K562 (cell line): ENCODE results near the gene EHBP1L1. TPM values are rescaled to one million over a fixed set of nuclear protein-coding genes. Genes with fewer than 3 reads are reported as not detected.

ENCODE experiments used
- ATAC-seq: fragments of 200-7000 bp; cut with Tn5 transposase; 3 replicates; pipeline ENCODE4 v1.9.1; 2020; ENCODE audit warnings: moderate library complexity
- BruUV-seq: library from RNA; stranded (reverse); fragments of 400-500 nt; replicated peaks from 2 replicates; lab custom pipeline; 2021; lab: Mats Ljungman, UMichigan
- CTCF ChIA-PET: fragments of 300-600 bp; formaldehyde crosslinking; extraction: SDS; loops from one replicate; lab custom pipeline; 2021; ENCODE audit warnings: low intra/inter-chr PET ratio; lab: Yijun Ruan, JAX
- POLR2A ChIA-PET: fragments of 300-600, 350-650 bp; sonication (Branson Sonifier 250); formaldehyde crosslinking; extraction: SDS; loops from one replicate; lab custom pipeline; 2021; ENCODE audit warnings: antibody characterized with exemption, inconsistent platforms; lab: Yijun Ruan, JAX
- DNase-seq, 4 experiments: peaks; one replicate each; pipeline versions ENCODE4 v3.0.0 to v3.0.0-alpha.2; 2011 to 2018; ENCODE audit warnings: low spot score in 3 of 4, mixed read lengths in 3 of 4; ENCODE audit errors: extremely low read depth in 1 of 4
- FAIRE-seq: peaks from 2 replicates; lab custom pipeline; 2011; peaks lifted over from hg19 to GRCh38; lab: Jason Lieb, UNC
- H2AFZ ChIP-seq: 2 replicates; pipeline ENCODE4 v1.6.0; 2011; ENCODE audit warnings: low read depth, low read length, control low read depth, inconsistent platforms
- H3K27ac ChIP-seq: fragments of 200-600 bp; 3 replicates; pipeline ENCODE4 v1.8.0; 2011; ENCODE audit warnings: low read depth, mild to moderate bottlenecking, control low read depth, inconsistent platforms, low read length, moderate library complexity, mixed read lengths; ENCODE audit errors: extremely low read depth
- H3K27me3 ChIP-seq, 2 experiments: fragments of 300-600 bp in 1 of 2; 2 replicates in 1 of 2; 3 replicates in 1 of 2; pipeline versions ENCODE4 v1.6.0 to v1.8.0; 2011; ENCODE audit warnings: inconsistent platforms in 2 of 2, low read length in 2 of 2, mild to moderate bottlenecking in 1 of 2, mixed read lengths in 1 of 2, moderate library complexity in 1 of 2; ENCODE audit not compliant: control insufficient read depth in 2 of 2, insufficient read depth in 2 of 2
- H3K36me3 ChIP-seq: fragments of 300-600 bp; 3 replicates; pipeline ENCODE4 v1.8.0; 2011; ENCODE audit warnings: mild to moderate bottlenecking, low read length, inconsistent platforms; ENCODE audit not compliant: control insufficient read depth, insufficient read depth
- H3K4me1 ChIP-seq, 2 experiments: fragments of 200-600 bp in 1 of 2; replicated peaks in 1 of 2; 2 replicates in 1 of 2; 3 replicates in 1 of 2; pipeline versions ENCODE4 v1.5.1 to v1.8.0; 2011; ENCODE audit warnings: inconsistent platforms in 2 of 2, low read length in 2 of 2, mild to moderate bottlenecking in 1 of 2, mixed read lengths in 1 of 2, moderate library complexity in 1 of 2; ENCODE audit not compliant: control insufficient read depth in 2 of 2, insufficient read depth in 2 of 2
- H3K4me2 ChIP-seq: 2 replicates; pipeline ENCODE4 v1.6.1; 2011; ENCODE audit warnings: low read length, control low read depth, inconsistent platforms, mixed read lengths; ENCODE audit not compliant: insufficient read depth
- H3K4me3 ChIP-seq: fragments of 200-600 bp; sonication (generic), shearing (Covaris generic); 2 replicates; pipeline ENCODE4 v1.5.1; 2016; ENCODE audit warnings: control low read depth, inconsistent platforms
- H3K79me2 ChIP-seq: fragments of 200-600 bp; 3 replicates; pipeline ENCODE4 v1.8.0; 2011; ENCODE audit warnings: low read length, inconsistent platforms; ENCODE audit not compliant: control insufficient read depth, insufficient read depth
- H3K9ac ChIP-seq, 2 experiments: 2 replicates each; pipeline versions ENCODE4 v1.6.0 to v1.6.1; 2011; ENCODE audit warnings: low read depth in 2 of 2, low read length in 2 of 2, control low read depth in 1 of 2, inconsistent platforms in 1 of 2, mild to moderate bottlenecking in 1 of 2, mixed read lengths in 1 of 2; ENCODE audit not compliant: insufficient read depth in 1 of 2
- H3K9me1 ChIP-seq: one replicate; pipeline ENCODE4 v1.6.0; 2011; ENCODE audit warnings: inconsistent platforms, mild to moderate bottlenecking, low read length, moderate library complexity; ENCODE audit not compliant: control insufficient read depth, insufficient read depth
- H3K9me3 ChIP-seq: replicated peaks from 2 replicates; pipeline ENCODE4 v1.5.1; 2011; ENCODE audit warnings: low read depth, low read length, inconsistent platforms; ENCODE audit not compliant: control insufficient read depth, insufficient read depth
- H4K20me1 ChIP-seq: replicated peaks from 2 replicates; pipeline ENCODE4 v1.6.1; 2011; ENCODE audit warnings: low read length, inconsistent platforms, mixed read lengths; ENCODE audit not compliant: control insufficient read depth, insufficient read depth
- ARID2 ChIP-seq: fragments of 450-650 bp; IDR thresholded peaks from 2 replicates; pipeline ENCODE4 v1.6.1; 2017; ENCODE audit warnings: antibody characterized with exemption, mild to moderate bottlenecking
- BRF1 ChIP-seq: IDR thresholded peaks from 3 replicates; pipeline ENCODE4 v1.6.1; 2011; ENCODE audit warnings: borderline replicate concordance, mild to moderate bottlenecking; ENCODE audit not compliant: insufficient read length; ENCODE audit errors: extremely low read depth
- CHD4 ChIP-seq: fragments of 200-600 bp; sonication (generic); IDR thresholded peaks from 3 replicates; pipeline ENCODE4 v1.6.1; 2012; ENCODE audit warnings: low read depth, mild to moderate bottlenecking, mixed read lengths, low read length, inconsistent platforms; ENCODE audit not compliant: insufficient read depth, insufficient replicate concordance, poor library complexity, severe bottlenecking
- ETV1 ChIP-seq: fragments of 450-650 bp; conservative IDR thresholded peaks from 2 replicates; pipeline ENCODE4 v1.6.1; 2016; ENCODE audit warnings: missing genetic modification characterization, control low read depth, low read depth, missing compliant biosample characterization
- MYBL2 ChIP-seq, 2 experiments: fragments of 450-650 bp in 1 of 2; sonication (generic) in 1 of 2; formaldehyde crosslinking in 1 of 2; IDR thresholded peaks; 2 replicates each; pipeline versions ENCODE4 v1.6.1 to v1.8.1; 2017 to 2022; ENCODE audit warnings: borderline replicate concordance in 1 of 2, inconsistent platforms in 1 of 2, low read depth in 1 of 2, mild to moderate bottlenecking in 1 of 2, missing genetic modification reagents in 1 of 2, moderate library complexity in 1 of 2
- NFYB ChIP-seq: IDR thresholded peaks from 2 replicates; pipeline ENCODE4 v1.6.1; 2011; ENCODE audit warnings: mild to moderate bottlenecking, moderate library complexity; ENCODE audit not compliant: insufficient read length; ENCODE audit errors: extremely low read depth
- NR2C1 ChIP-seq, 2 experiments: fragments of 450-650 bp; IDR thresholded peaks; 2 replicates each; pipeline ENCODE4 v1.6.1; 2017; ENCODE audit warnings: mild to moderate bottlenecking in 2 of 2, antibody characterized with exemption in 1 of 2, inconsistent platforms in 1 of 2, missing compliant biosample characterization in 1 of 2, missing genetic modification characterization in 1 of 2
- TCF7 ChIP-seq: sonication (generic); IDR thresholded peaks from 2 replicates; pipeline ENCODE4 v1.6.1; 2016; ENCODE audit warnings: antibody characterized with exemption, borderline replicate concordance
- ZNF586 ChIP-seq: fragments of 450-650 bp; formaldehyde crosslinking; conservative IDR thresholded peaks from 2 replicates; pipeline ENCODE4 v1.4.0; 2020; ENCODE audit warnings: mild to moderate bottlenecking, moderate library complexity
- ZNF76 ChIP-seq: fragments of 250-450 bp; sonication (Bioruptor Pico); IDR thresholded peaks from 2 replicates; pipeline ENCODE4 v1.4.0; 2020; ENCODE audit warnings: mild to moderate bottlenecking, moderate library complexity, borderline replicate concordance
- WGBS: fragments of 100-300 bp; shearing (Covaris generic); methylation state at CpG from one replicate; pipeline ENCODE4 v1.1.6; 2016; ENCODE audit warnings: low coverage, mixed read lengths; ENCODE audit not compliant: insufficient coverage; ENCODE audit errors: missing lambda C conversion rate; 5-methylcytosine and 5-hydroxymethylcytosine counted together
- in situ Hi-C: fragments of 300-500 bp; cut with MboI; formaldehyde crosslinking; loops from 4 replicates; pipeline ENCODE4 v1.15.0; 2018; ENCODE audit warnings: inconsistent platforms, mixed read lengths
- intact Hi-C: fragments of 100-400 bp; cut with micrococcal nuclease; formaldehyde crosslinking; loops from 2 replicates; pipeline ENCODE4 v1.14.2; 2022
- polyA plus RNA-seq, 8 experiments: library from polyadenylated mRNA; depleted of rRNA in 4 of 8; stranded (reverse) in 5 of 8; unstranded in 3 of 8; fragments of >200 nt; fragmentation: Nextera tagmentation in 2 of 8; fragmentation: Illumina TruSeq in 1 of 8; extraction: Ambion mirVana in 2 of 8; extraction: Trizol in 1 of 8; gene quantifications; 2 replicates each; pipeline versions ENCODE4 v1.2.1 to v1.2.3, GENCODE V29; 2011 to 2014; ENCODE audit warnings: inconsistent platforms in 1 of 8, missing spikeins in 1 of 8
- total RNA-seq, 7 experiments: library from RNA; depleted of rRNA in 6 of 7; stranded (reverse); fragments of >200 nt in 6 of 7; fragmentation: Illumina TruSeq in 2 of 7; extraction: Trizol in 2 of 7; gene quantifications; 2 replicates each; pipeline versions ENCODE4 v1.2.1 to v1.2.3, GENCODE V29; 2011 to 2021; ENCODE audit warnings: low replicate concordance in 1 of 7
- TF ChIP-seq, protein P1 (sequence below): fragments of 200-800 bp; sonication (Bioruptor generic); IDR thresholded peaks from 2 replicates; pipeline ENCODE4 v1.6.1; 2016; ENCODE audit warnings: missing genetic modification characterization, missing compliant biosample characterization
- TF ChIP-seq, protein P2 (sequence below): fragments of 250-450 bp; sonication (Bioruptor Pico); IDR thresholded peaks from 2 replicates; pipeline ENCODE4 v1.5.0; 2022; ENCODE audit warnings: mild to moderate bottlenecking

EHBP1L1 gene
- total and polyA plus RNA-seq, 9 of the 15 experiments (the other 6 are each of a cell fraction or from before 2014, with no cell fraction given) = 0.03 to 87.1 (median 26.3) TPM

DNA sequence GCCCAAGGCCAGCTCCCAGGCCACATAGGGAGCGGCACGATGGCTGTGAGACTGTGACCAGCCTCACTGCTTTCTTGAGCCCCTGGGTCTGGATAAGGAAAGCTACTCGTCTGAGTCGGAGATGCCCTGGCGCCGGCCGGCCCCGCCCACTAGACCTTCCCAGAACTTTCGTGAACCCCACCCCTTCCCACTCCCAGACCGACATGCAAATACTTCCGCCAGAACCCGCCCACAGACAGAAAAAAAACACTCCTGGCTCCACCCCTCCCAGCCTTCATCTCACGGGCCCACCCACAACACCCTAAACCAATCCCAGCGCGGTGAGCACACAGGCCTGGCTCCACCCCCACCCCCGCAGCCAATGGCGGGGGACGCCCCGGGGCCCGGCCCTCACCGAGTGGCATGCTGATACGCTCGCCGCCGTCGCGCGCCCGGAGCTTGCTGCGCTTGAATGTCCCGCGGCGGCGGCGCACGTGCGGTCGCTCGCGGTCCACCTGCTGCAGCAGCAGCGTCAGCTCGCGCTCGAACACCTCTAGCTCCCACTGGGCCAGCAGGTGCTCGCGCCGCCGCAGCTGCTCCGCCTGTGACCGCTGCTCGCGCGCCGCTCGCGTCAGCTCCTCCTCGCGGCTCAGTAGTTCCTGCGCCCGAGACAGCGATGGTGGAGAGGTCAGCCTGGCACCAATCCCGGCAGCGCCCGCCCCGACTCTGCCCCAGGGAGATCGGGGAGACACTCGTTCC lies 31.2 kb downstream of the EHBP1L1 start:
- POLR2A ChIA-PET = interaction anchor here (0.6 to 2.9 kb wide), 5 partner anchors 8 to 729 kb away, joined by 3 to 15 read pairs (median 3); partner anchors contain the start of genes PCNX3, RIN1 and SIPA1
- TF ChIP-seq NR2C1 (IDR thresholded peaks at IDR 0.05) (no peak), NR2C1 (tag; IDR thresholded peaks at IDR 0.05) (no peak), ETV1 (tag) (no peak), MYBL2 (IDR thresholded peaks at IDR 0.05; ENCODE audit: low read depth) (no peak), MYBL2 (CRISPR knock-in tag; IDR thresholded peaks at IDR 0.05; ENCODE audit: borderline replicate concordance) (no peak), ZNF586 (CRISPR knock-in tag) (no peak), ARID2 (no peak), TCF7 (no peak), CHD4 (no peak), BRF1 (no peak), ZNF76 (CRISPR knock-in tag) (no peak), NFYB (peak; percentile 2)
- TF ChIP-seq, protein P1, sequence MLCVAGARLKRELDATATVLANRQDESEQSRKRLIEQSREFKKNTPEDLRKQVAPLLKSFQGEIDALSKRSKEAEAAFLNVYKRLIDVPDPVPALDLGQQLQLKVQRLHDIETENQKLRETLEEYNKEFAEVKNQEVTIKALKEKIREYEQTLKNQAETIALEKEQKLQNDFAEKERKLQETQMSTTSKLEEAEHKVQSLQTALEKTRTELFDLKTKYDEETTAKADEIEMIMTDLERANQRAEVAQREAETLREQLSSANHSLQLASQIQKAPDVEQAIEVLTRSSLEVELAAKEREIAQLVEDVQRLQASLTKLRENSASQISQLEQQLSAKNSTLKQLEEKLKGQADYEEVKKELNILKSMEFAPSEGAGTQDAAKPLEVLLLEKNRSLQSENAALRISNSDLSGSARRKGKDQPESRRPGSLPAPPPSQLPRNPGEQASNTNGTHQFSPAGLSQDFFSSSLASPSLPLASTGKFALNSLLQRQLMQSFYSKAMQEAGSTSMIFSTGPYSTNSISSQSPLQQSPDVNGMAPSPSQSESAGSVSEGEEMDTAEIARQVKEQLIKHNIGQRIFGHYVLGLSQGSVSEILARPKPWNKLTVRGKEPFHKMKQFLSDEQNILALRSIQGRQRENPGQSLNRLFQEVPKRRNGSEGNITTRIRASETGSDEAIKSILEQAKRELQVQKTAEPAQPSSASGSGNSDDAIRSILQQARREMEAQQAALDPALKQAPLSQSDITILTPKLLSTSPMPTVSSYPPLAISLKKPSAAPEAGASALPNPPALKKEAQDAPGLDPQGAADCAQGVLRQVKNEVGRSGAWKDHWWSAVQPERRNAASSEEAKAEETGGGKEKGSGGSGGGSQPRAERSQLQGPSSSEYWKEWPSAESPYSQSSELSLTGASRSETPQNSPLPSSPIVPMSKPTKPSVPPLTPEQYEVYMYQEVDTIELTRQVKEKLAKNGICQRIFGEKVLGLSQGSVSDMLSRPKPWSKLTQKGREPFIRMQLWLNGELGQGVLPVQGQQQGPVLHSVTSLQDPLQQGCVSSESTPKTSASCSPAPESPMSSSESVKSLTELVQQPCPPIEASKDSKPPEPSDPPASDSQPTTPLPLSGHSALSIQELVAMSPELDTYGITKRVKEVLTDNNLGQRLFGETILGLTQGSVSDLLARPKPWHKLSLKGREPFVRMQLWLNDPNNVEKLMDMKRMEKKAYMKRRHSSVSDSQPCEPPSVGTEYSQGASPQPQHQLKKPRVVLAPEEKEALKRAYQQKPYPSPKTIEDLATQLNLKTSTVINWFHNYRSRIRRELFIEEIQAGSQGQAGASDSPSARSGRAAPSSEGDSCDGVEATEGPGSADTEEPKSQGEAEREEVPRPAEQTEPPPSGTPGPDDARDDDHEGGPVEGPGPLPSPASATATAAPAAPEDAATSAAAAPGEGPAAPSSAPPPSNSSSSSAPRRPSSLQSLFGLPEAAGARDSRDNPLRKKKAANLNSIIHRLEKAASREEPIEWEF (CRISPR knock-in tag) = no peak
- TF ChIP-seq, protein P2, sequence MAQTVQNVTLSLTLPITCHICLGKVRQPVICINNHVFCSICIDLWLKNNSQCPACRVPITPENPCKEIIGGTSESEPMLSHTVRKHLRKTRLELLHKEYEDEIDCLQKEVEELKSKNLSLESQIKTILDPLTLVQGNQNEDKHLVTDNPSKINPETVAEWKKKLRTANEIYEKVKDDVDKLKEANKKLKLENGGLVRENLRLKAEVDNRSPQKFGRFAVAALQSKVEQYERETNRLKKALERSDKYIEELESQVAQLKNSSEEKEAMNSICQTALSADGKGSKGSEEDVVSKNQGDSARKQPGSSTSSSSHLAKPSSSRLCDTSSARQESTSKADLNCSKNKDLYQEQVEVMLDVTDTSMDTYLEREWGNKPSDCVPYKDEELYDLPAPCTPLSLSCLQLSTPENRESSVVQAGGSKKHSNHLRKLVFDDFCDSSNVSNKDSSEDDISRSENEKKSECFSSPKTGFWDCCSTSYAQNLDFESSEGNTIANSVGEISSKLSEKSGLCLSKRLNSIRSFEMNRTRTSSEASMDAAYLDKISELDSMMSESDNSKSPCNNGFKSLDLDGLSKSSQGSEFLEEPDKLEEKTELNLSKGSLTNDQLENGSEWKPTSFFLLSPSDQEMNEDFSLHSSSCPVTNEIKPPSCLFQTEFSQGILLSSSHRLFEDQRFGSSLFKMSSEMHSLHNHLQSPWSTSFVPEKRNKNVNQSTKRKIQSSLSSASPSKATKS (CRISPR knock-in tag) = no peak

More for the DNA sequence above, 31.2 kb downstream of the EHBP1L1 start:
- Histone ChIP-seq H3K79me2 (peaks cover 11% of the 10 kb centered on the region; the same call in 2 of the 3 replicates), H3K27me3 (no peaks in the 10 kb centered on the region), H3K36me3 (peaks cover 62% of the 10 kb centered on the region; the same call in 2 of the 3 replicates), H4K20me1 (no peaks in the 10 kb centered on the region), H3K9ac (peak overlapping the region in 1 of 2 experiments; percentile 84; a peak in 2 of 4 replicates), H3K9me3 (no peaks in the 10 kb centered on the region), H3K4me2 (no peak overlapping the region), H3K4me1 (peaks cover 9 to 39% of the 10 kb centered on the region in 2 experiments; a peak in 4 of 5 replicates), H3K4me3 (no peak overlapping the region), H3K27ac (no peak overlapping the region), H2AFZ (no peak overlapping the region), H3K9me1 (peaks cover 3% of the 10 kb centered on the region)
- WGBS = 82% methylated on average over 18 of the region's 67 CpGs
- CTCF ChIA-PET = no interaction called here
- intact Hi-C loops (no loop called here), in situ Hi-C loops (no loop called here)
- ATAC-seq (peak; percentile 93), DNase-seq (peak; percentile 67 to 88 (median 81)), FAIRE-seq (no peak)
- BruUV-seq = no TSS peak
